Keratinocyte (primary cell): ENCODE data around the gene DPCD.

ENCODE experiments used
- CTCF ChIP-seq, 3 experiments: IDR thresholded peaks in 1 of 3; conservative IDR thresholded peaks in 1 of 3; optimal IDR thresholded peaks in 1 of 3; 2 replicates in 2 of 3; 3 replicates in 1 of 3; pipeline versions ENCODE3 to v1.5.1; 2011; ENCODE audit warnings: low read length in 3 of 3, mild to moderate bottlenecking in 3 of 3, moderate library complexity in 2 of 3, control low read depth in 1 of 3, inconsistent platforms in 1 of 3; ENCODE audit not compliant: insufficient read depth in 2 of 3; ENCODE audit errors: extremely low read depth in 1 of 3
- EZH2 ChIP-seq: IDR thresholded peaks from one replicate; pipeline ENCODE4 v1.6.1; 2012; ENCODE audit warnings: inconsistent platforms, mild to moderate bottlenecking, low read length, moderate library complexity

GRCh38 chr10:101656890-101657289 is 68.8 kb downstream of the DPCD start:
- no peak for TF ChIP-seq EZH2
- no peak for TF ChIP-seq CTCF (optimal IDR thresholded peaks at IDR 0.05 in 1 of 3, IDR thresholded peaks at IDR 0.05 in 1 of 3, conservative IDR thresholded peaks at IDR 0.05 in 1 of 3; ENCODE audit: extremely low read depth in 1 of 3, insufficient read depth in 2 of 3, low read length in 3 of 3)
